Ovary (tissue), 9 donors: ENCODE data around the gene EGR2. TPM values are rescaled to one million over a fixed set of nuclear protein-coding genes. Genes with fewer than 3 reads are reported as not detected.

Experiments used
- DNase-seq, 5 donors: peaks; one replicate each; pipeline ENCODE4 v3.0.0-alpha.2; 2019 to 2020
- H3K27ac ChIP-seq, 2 donors: fragments of 200-600 bp; one replicate each; pipeline versions ENCODE4 v1.5.1 to v1.8.0; 2019 to 2022
- H3K27me3 ChIP-seq: fragments of 200-600 bp; one replicate; pipeline ENCODE4 v1.8.0; 2022
- H3K36me3 ChIP-seq: fragments of 200-600 bp; sonication (generic); one replicate; pipeline ENCODE4 v1.5.1; 2019
- H3K4me1 ChIP-seq: one replicate; pipeline ENCODE4 v1.8.1; 2013; ENCODE audit warnings: mild to moderate bottlenecking, moderate library complexity; ENCODE audit not compliant: insufficient read depth
- H3K4me3 ChIP-seq: fragments of 200-600 bp; sonication (generic); one replicate; pipeline ENCODE4 v1.5.1; 2017
- H3K9me3 ChIP-seq, 2 donors: fragments of 200-600 bp in 1 of 2; sonication (generic) in 1 of 2; one replicate each; pipeline versions ENCODE4 v1.5.1 to v1.8.1; 2013 to 2019; ENCODE audit warnings: mild to moderate bottlenecking in 1 of 2, moderate library complexity in 1 of 2
- EP300 ChIP-seq: sonication (generic); formaldehyde crosslinking; IDR thresholded peaks from one replicate; pipeline ENCODE4 v1.6.1; 2017; ENCODE audit warnings: antibody characterized with exemption
- POLR2A ChIP-seq: fragments of 450-650 bp; IDR thresholded peaks from one replicate; pipeline ENCODE4 v1.6.1; 2017; ENCODE audit warnings: antibody characterized with exemption, mild to moderate bottlenecking, moderate library complexity
- WGBS, 3 donors: extraction: QIAGEN DNeasy Blood & Tissue Kit in 1 of 3; methylation state at CpG; one replicate each; pipeline versions ENCODE4 v1.1.5 to v1.1.7; 2013 to 2017; 5-methylcytosine and 5-hydroxymethylcytosine counted together
- intact Hi-C, 4 donors: fragments of 100-400 bp; cut with DNase I; formaldehyde crosslinking; loops; one replicate each; pipeline versions ENCODE4 v1.11.0 to v1.15.1; 2022 to 2023
- polyA plus RNA-seq, 2 donors: library from polyadenylated mRNA; stranded (reverse); fragments of 200-250 nt in 1 of 2; fragments of 350-450 nt in 1 of 2; fragmentation: Illumina TruSeq in 1 of 2; extraction: RNeasy Lipid Tissue Mini Kit (QIAGEN cat#74804) in 1 of 2; gene quantifications; one replicate each; pipeline ENCODE4 v1.2.3, GENCODE V29; 2013 to 2014
- total RNA-seq, 7 donors: library from RNA; depleted of rRNA in 2 of 7; stranded (reverse); fragments of >200 nt in 2 of 7; fragmentation: NEBNext Ultra II Directional in 3 of 7; extraction: Animal tissue kit (Norgen Biotek cat#: 25700) in 3 of 7; gene quantifications; one replicate each; pipeline versions ENCODE4 v1.1.0 to v1.2.4, GENCODE V29; 2016 to 2023
- TF ChIP-seq, protein P1 (sequence below), 3 donors: fragments of 450-650 bp in 2 of 3; fragments of 200-600 bp in 1 of 3; IDR thresholded peaks; one replicate each; pipeline versions ENCODE4 v1.5.1 to v1.8.0; 2016 to 2022; ENCODE audit warnings: antibody characterized with exemption in 3 of 3, mild to moderate bottlenecking in 1 of 3
- donor health status: DM: no; HTN: no; CAD: no; lungs with moderate emphysema.
- donor health status: DM: no; HTN: no; CAD: no.
- donor health status: Bipolar disorder and iron deficiency.
- donor health status: DM: yes; HTN: yes; CAD: no.
- donor health status: DM: no; HTN: no; CAD: no.
- donor health status: DM: yes; HTN: yes; CAD: no.

EGR2 gene
- total and polyA plus RNA-seq, 9 donors, result 0.48 to 13.0 (median 4.6) TPM

GRCh38 chr10:62860946-62861345 lies 44.8 kb upstream of the EGR2 start:
- H3K27me3 ChIP-seq, result no peaks in the 10 kb centered on the region
- WGBS, 3 donors, result 17 to 22% (median 21%) methylated on average over 4 of the region's 4 CpGs
- no peak for DNase-seq
- H3K36me3 ChIP-seq, result no peaks in the 10 kb centered on the region
- no peak overlapping the region for H3K4me3 ChIP-seq
- intact Hi-C loops, result no loop called here
- H3K27ac ChIP-seq, result no peak overlapping the region
- peaks cover 2% of the 10 kb centered on the region for H3K4me1 ChIP-seq
- TF ChIP-seq, protein P1, sequence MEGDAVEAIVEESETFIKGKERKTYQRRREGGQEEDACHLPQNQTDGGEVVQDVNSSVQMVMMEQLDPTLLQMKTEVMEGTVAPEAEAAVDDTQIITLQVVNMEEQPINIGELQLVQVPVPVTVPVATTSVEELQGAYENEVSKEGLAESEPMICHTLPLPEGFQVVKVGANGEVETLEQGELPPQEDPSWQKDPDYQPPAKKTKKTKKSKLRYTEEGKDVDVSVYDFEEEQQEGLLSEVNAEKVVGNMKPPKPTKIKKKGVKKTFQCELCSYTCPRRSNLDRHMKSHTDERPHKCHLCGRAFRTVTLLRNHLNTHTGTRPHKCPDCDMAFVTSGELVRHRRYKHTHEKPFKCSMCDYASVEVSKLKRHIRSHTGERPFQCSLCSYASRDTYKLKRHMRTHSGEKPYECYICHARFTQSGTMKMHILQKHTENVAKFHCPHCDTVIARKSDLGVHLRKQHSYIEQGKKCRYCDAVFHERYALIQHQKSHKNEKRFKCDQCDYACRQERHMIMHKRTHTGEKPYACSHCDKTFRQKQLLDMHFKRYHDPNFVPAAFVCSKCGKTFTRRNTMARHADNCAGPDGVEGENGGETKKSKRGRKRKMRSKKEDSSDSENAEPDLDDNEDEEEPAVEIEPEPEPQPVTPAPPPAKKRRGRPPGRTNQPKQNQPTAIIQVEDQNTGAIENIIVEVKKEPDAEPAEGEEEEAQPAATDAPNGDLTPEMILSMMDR (IDR thresholded peaks at IDR 0.05), result no peak
- TF ChIP-seq POLR2A (no peak), EP300 (no peak)
- no peaks in the 10 kb centered on the region for H3K9me3 ChIP-seq

DNA sequence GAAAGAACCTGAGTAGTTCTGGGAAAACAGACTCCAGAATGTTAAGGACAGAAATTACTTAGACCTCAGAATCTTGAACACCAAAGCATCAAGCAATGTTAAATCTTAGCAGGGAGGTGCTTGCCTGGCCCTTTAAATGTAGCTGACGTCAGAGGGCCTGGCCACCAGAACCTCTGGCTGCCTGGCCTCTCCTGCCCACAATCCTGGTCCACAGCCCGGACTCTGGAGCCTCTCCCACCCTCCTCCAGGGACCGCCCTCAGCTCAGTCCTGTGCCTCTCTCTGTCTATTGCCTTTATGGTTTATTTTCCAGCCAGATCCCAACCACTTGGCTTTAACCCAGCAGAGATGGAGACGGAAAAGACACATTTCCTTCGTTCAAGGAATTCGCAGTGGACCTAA lies 42.2 kb upstream of the EGR2 start:
- H3K27ac ChIP-seq, result no peak overlapping the region
- H3K9me3 ChIP-seq, result no peaks in the 10 kb centered on the region
- peaks cover 2% of the 10 kb centered on the region for H3K4me1 ChIP-seq
- intact Hi-C loops, result no loop called here
- no peaks in the 10 kb centered on the region for H3K27me3 ChIP-seq
- 9 to 37% (median 31%) methylated on average over 6 of the region's 6 CpGs for WGBS, 3 donors
- H3K36me3 ChIP-seq, result no peaks in the 10 kb centered on the region
- H3K4me3 ChIP-seq, result no peak overlapping the region
- DNase-seq, result no peak
- TF ChIP-seq EP300, result no peak
- no peak for TF ChIP-seq POLR2A

DNA sequence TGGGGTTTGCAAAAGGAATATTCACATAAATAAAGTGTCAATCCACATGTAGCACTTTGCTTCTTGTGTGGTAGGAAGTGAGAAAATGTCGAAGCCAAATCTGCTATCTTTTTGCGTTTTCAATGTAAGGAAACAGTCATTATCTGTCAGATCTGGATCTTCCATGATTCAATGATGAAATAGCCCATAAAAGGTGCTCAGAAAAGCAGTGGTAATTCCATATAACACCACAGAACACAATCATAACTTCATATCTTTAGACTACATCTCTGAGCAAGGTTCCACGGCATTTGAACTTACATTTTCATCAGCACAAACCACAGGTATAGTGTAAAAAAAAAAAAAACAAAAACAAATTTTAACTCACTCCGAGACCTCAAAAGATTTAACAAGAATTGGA lies 39.9 kb upstream of the EGR2 start:
- 62 to 91% (median 74%) methylated on average over 4 of the region's 4 CpGs for WGBS, 3 donors
- peaks cover 2% of the 10 kb centered on the region for H3K4me1 ChIP-seq
- H3K36me3 ChIP-seq, result no peaks in the 10 kb centered on the region
- no peak overlapping the region for H3K27ac ChIP-seq
- no peaks in the 10 kb centered on the region for H3K9me3 ChIP-seq
- intact Hi-C loops, result no loop called here
- no peak for DNase-seq
- no peak overlapping the region for H3K4me3 ChIP-seq
- TF ChIP-seq POLR2A (no peak), EP300 (no peak)
- TF ChIP-seq, protein P1 (IDR thresholded peaks at IDR 0.05), result no peak
- H3K27me3 ChIP-seq, result no peaks in the 10 kb centered on the region

DNA sequence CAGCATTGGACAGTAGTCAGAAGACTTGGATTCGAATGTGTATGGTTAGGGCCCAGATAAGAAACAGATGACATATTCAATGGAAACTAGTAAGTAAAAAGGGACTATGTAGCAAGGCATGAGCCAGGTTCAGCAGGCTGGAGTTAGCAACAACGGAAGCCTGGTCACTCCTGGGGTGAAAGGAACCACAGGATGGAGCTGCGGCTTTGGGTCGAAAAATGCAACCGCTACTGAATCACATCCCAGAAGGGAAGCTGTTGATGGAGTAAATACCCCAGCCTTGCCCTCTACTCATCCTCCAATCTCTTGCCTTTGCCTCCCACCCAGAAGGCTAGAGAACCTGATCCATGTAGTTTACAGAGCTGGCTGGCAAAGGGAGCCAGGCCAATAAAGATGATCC lies 37.5 kb upstream of the EGR2 start:
- no peak overlapping the region for H3K27ac ChIP-seq
- no peaks in the 10 kb centered on the region for H3K27me3 ChIP-seq
- TF ChIP-seq, protein P1 (IDR thresholded peaks at IDR 0.05), result no peak
- TF ChIP-seq POLR2A (no peak), EP300 (no peak)
- no peak overlapping the region for H3K4me3 ChIP-seq
- peaks cover 2% of the 10 kb centered on the region for H3K4me1 ChIP-seq
- 77 to 92% (median 81%) methylated on average over 5 of the region's 5 CpGs for WGBS, 3 donors
- H3K36me3 ChIP-seq, result no peaks in the 10 kb centered on the region
- no peak for DNase-seq
- intact Hi-C loops, result no loop called here
- H3K9me3 ChIP-seq, result no peaks in the 10 kb centered on the region

DNA sequence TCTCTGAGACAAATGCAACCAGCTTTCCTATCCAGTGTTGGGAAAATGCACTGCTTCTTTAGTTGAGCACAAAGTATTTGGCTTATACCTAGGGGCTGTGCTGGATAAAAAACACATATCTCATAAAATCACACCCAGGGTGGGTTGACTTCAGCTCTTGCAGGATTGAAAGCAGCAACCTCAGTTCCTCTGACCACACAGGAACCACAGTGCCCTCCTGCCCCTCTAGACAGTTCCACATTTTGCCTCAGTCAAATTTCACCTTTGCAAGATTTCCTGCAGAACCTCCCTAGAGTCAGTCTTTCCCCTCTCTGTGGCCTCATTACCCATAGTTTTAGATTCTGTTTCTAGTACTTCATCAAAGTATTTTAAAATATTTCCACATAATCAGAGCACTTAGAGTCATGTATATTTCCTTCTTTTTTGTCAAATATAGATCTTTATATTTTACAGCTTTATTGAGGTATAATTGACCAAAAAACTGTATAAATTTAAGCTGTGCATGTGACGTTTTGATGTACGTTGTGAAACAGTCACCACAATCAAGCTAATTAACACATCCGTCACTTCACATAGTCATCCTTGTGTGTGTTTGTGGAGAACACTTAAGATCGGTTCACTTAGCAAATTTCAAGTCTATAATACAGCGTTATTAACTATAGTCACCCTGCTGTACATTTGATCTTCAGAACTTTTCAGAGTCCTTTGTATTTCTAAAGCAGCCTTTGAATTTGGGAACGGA lies 37.0 kb upstream of the EGR2 start:
- Histone ChIP-seq H3K36me3 (no peaks in the 10 kb centered on the region), H3K4me3 (no peak overlapping the region), H3K27ac (no peak overlapping the region), H3K4me1 (no peaks in the 10 kb centered on the region), H3K9me3 (peaks cover 0 to under 1% of the 10 kb centered on the region in 2 donors), H3K27me3 (no peaks in the 10 kb centered on the region)
- TF ChIP-seq POLR2A, result no peak
- no peak for TF ChIP-seq EP300
- TF ChIP-seq, protein P1 (IDR thresholded peaks at IDR 0.05), result no peak
- intact Hi-C loops, result no loop called here
- no peak for DNase-seq
- 74 to 89% (median 75%) methylated on average over 6 of the region's 6 CpGs for WGBS, 3 donors
